ENCODE results near the gene SYCE1.
"Not testable (repeated sequence)": the region's sequence is repeated elsewhere in the genome, so short reads cannot be mapped to it uniquely, and the experiment has no call there.

The SYCE1 gene

DNA sequence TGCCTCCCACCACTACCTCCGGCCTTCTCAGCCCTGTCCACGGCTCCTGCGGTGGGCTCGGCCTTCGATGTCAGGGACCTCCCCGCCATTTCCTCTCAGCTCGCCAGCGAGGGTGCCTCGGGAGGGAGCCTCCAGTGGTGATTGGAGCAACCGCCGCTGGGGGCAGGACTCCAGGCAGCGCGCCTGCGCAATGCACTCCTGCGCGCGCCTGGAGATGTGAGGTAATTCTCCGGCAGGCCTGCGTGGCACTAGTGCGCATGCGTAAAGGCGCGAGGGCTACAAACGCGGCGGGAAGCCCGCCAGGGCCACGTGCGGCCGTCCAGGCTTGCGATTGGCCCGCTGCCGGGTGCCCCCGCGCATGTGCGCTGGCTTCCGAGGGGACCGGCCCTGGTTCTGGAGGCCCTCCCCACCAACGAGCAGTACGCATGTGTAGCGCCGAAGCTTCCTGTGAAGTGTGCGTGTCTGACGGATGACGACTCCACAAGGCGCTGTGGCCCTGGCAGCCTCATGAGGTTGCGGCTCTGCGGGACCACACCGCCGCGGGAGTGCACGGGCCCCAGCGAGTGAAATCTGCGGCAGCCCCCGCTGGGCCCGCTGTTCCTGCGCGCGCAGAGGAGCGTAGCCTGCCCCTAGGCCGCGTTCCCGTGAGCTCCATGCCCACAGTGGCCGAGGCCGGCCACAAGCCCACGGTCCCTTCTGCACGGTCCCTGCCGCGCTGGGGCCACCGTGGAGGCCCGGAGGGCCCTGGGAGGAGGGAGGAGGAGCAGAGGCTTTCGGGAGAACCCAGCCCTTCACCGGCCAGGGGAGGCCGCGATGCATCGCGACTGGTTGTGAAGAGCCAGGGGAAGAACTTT, at the start of gene SYCE1:
Gene SYCE1 (minus strand): TSS at position 143 of the 854 bp plus-strand sequence. CDS start 54 bp downstream, at position 89.
- H3K4me3 ChIP-seq (ENCODE audit: low read length) = no peak within 1 kb of the TSS
- no peak for TF ChIP-seq ZNF274 (IDR thresholded peaks at IDR 0.05; ENCODE audit: low read depth, low read length)

DNA sequence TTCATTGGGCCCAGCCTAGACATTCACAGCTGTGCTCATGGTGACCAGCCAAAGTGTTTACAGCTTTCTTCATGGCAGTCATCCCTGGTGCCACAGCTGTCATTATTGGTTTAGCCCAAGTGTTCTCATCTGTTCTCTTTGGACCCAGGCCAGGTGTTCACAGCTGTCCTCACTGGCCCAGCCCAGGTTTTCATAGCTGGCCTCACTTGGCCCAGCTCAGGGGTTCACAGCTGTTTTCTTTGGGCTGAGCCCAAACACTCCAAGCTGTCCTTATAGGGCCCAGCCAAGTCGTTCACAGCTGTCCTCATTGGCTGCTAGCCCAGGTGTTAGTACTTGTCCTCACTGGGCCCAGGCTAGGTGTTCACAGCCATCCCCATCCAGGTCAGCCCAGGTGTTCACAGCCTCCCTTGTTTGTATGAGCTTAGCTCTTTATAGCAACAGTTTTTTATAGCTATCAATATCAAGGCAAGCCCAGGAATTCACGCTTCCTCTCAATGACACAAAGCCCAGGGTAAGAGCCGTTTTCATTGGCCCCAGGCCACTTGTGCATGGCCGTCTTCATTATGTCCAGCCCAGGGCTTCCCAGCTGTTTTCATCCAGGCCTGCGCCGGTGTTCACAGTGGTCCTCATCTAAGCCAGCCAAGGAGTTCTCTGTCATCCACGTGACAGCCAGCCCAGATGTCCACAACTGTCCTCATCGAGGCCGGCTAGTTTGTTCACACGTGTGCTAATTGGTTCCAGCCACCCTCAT, 49.6 kb upstream of the SYCE1 start:
- no peak for TF ChIP-seq ZNF274 (IDR thresholded peaks at IDR 0.05; ENCODE audit: low read depth, low read length)
- H3K4me3 ChIP-seq (ENCODE audit: low read length) = no peak overlapping the region

DNA sequence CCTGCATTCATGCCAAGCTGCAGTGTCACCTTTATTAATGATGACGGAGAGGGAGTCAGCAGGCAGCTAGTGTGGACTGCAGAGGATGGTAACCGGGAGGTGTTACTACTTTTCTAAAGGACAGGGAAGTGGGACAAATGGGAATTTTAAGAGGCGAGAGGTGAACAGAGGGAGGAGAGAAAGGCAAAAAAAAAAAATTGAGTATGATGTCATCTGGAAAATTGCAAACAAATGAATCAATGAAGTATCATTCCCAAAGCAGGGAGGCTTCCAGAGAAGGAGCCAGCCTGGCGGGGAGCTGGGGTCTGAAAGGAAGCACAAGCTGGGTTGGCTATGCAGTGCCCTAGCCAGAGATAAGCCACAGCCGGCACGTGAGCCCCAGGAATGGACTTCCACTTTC, 48.3 kb upstream of the SYCE1 start:
- no peak for TF ChIP-seq ZNF274 (IDR thresholded peaks at IDR 0.05; ENCODE audit: low read depth, low read length)
- no peak overlapping the region for H3K4me3 ChIP-seq (ENCODE audit: low read length)

DNA sequence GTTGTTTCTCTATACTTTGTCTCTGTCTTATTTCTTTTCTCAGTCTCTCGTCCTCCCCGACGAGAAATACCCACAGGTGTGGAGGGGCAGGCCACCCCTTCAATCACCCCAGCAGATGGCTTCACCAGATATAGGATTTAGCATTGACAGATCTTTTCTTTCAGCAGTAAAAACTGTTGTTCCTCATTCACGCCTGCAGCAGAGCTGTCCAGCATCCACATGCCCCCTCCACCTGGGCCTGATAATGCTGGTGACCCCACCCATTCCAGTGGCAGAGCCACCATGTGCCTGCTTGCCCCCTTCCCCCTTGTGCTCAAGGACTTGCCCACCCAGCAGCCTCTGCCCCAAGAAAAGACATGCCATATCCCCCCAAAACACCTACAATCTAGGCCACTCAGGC, 45.7 kb upstream of the SYCE1 start:
- H3K4me3 ChIP-seq (ENCODE audit: low read length) = no peak overlapping the region
- TF ChIP-seq ZNF274 (IDR thresholded peaks at IDR 0.05; ENCODE audit: low read depth, low read length) = no peak

DNA sequence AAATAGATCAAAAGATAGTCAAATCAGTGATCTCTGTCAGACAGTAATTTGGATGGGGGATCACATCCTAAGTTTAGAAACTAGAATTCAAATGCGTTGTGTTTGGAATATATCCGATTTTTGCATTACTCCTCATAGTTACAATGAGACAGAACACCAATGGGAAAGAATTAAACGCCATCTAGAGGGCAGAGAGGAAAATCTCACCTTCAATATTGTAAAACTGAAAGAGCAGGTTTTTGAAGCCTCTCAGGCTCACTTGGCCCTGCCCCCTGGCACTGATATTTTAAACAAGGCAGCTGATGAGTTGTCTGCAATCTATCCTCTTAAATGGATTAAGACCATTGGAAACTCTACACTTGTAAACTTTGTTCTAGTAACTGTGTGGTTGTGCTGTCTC, 43.5 kb upstream of the SYCE1 start:
- no peak for TF ChIP-seq ZNF274 (IDR thresholded peaks at IDR 0.05; ENCODE audit: low read depth, low read length)
- H3K4me3 ChIP-seq (ENCODE audit: low read length) = no peak overlapping the region

DNA sequence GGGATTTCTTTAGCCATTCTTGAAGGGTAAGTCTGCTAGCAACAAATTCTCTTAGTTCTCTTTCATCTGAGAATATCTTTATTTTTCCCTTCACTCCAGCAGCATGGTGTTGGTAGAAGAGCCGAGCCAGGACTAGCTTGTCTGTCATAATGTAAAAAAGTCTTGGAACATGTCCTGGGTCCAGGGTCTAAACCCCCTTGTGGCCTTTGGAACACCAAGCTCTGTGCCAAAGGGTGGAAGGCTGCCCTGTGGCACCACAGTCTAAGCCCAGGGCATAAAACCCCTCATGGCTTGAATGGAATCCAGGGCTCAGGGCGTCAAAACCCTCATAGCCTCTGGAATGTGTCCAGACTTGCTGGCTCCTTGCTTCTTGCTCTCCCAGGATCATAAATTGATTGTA, 38.1 kb upstream of the SYCE1 start:
- not testable (repeated sequence) for H3K4me3 ChIP-seq (ENCODE audit: low read length)

DNA sequence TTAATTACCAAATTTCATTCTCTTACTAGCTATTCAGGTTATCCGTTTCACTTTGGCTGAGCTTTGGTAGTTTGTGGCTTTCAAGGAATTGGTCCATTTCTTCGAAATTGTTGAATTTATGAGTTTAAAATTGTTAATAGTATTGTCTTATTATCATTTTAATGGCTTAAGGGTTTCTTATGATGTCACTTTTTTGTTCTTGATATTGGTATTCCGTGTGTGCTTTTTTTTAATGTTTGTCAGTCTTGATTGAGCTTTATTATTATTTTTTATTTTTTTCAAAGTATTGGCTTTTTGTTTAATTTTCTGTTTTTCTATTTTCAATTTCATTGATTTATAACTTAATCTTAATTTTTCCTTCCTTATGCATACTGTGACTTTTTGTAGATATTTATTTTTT, 35.3 kb upstream of the SYCE1 start:
- TF ChIP-seq ZNF274 (IDR thresholded peaks at IDR 0.05; ENCODE audit: low read depth, low read length) = no peak
- H3K4me3 ChIP-seq (ENCODE audit: low read length) = no peak overlapping the region

GRCh38 chr10:133599869-133600268, 34.5 kb upstream of the SYCE1 start:
- H3K4me3 ChIP-seq (ENCODE audit: low read length) = not testable (repeated sequence)

DNA sequence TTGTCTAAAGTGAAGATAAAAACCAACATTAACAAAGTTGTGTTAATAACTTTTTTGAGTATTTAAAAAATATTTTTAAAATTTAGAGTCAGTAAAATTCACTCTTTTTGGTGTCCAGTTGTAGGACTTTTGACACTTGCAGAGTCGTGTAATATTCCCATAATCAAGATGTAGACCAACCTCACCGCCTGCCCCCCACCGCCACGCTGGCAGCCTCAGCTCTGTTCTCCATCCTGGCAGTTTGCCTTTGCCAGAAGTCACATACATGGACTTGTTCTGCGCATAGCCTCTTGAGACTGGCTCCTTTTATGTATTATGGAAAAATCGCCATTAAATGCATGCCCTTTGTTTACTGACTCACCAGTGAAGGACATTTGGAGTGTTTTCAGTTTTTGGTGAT, 27.3 kb upstream of the SYCE1 start:
- no peak overlapping the region for H3K4me3 ChIP-seq (ENCODE audit: low read length)
- no peak for TF ChIP-seq ZNF274 (IDR thresholded peaks at IDR 0.05; ENCODE audit: low read depth, low read length)

GRCh38 chr10:133590970-133591359, 25.6 kb upstream of the SYCE1 start:
- TF ChIP-seq ZNF274 (IDR thresholded peaks at IDR 0.05; ENCODE audit: low read depth, low read length) = no peak
- no peak overlapping the region for H3K4me3 ChIP-seq (ENCODE audit: low read length)

- no peak overlapping the region for H3K4me3 ChIP-seq (ENCODE audit: low read length)
- TF ChIP-seq ZNF274 (IDR thresholded peaks at IDR 0.05; ENCODE audit: low read depth, low read length) = no peak
Measured at GRCh38 chr10:133590226-133590969, 25.0 kb upstream of the SYCE1 start.

GRCh38 chr10:133577037-133577436, 11.7 kb upstream of the SYCE1 start:
- H3K4me3 ChIP-seq (ENCODE audit: low read length) = not testable (repeated sequence)

DNA sequence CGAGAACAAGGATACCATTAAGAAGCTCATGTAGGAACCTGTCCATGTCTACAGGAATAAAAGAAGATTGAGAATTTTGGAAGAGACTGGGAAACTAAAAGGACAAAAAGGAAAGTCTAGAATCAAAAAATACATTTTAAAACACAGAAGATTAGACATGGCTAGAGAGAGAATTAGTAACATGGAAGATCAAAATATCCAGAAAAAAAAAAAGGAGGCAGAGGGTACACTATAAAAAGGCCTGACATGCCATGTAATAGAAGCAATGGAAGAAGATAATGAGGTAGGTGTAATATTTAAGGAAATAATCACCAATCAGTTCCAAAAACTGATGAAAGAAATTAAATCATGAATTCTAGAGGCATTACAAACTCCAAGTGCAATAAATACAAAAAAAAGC, 8.1 kb upstream of the SYCE1 start:
- H3K4me3 ChIP-seq (ENCODE audit: low read length) = not testable (repeated sequence)

- H3K4me3 ChIP-seq (ENCODE audit: low read length) = not testable (repeated sequence)
Measured at GRCh38 chr10:133572055-133572454, 6.7 kb upstream of the SYCE1 start.

GRCh38 chr10:133569801-133570200, 4.4 kb upstream of the SYCE1 start:
- not testable (repeated sequence) for H3K4me3 ChIP-seq (ENCODE audit: low read length)

DNA sequence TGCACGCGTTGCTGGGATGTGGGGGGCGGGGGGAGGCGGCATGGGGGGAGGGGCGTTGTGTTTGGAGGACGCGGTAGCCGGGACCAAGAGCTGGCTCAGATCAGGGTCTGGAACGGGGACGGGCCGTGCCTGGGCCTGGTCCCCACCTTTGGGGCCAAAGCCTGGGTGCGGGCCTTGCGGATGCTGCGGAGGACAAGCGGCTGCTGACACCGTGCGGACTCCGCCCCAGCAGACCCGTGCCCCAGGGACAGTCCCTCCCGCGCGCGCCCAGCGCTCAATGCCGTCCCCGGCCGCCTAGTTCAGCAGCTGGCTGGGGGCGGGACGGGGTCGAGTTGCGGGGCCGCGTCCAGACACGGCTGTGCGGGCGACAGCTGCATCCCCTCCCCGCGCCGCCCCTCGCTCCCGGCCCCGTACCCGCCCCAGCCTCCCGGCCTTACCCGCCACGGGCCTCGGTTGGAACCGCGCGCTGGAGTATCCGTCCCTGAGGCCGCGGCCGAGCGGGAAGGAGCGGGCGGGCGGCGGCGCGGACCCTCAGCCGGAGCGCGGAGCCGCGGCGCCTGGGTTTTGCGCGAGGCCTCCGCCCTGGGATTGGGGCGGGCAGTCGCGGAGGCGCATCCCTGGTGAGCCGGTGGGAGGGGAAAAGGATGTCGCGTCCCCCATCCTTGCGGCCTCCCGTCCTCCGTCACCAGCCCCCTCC, 3.6 kb upstream of the SYCE1 start:
- not testable (repeated sequence) for H3K4me3 ChIP-seq (ENCODE audit: low read length)

Measured in GM08714 (cell line).